ENCODE measurements around the gene SETD2.
"Not testable (repeated sequence)": the region's sequence is repeated elsewhere in the genome, so short reads cannot be mapped to it uniquely, and the experiment has no call there.

The SETD2 gene

DNA sequence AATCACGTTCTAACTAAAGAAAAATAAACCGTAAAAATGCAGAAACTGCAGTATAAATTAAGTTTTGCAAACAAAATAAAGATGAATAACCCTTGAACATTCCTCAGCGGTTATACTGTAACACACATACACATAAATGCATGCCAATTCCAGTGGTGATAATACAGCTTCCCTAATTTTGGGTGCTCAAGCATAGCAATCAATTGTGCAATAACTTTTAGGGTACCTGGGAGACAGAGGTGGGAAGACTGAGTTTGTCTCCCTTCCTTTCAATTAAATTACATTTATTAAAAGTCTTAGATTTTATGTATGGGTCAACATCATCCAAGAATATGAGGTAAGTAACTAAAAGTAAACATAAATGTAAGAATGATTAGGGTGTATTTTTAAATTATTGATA, 71.8 kb downstream of the SETD2 start:
- no peak for DNase-seq

DNA sequence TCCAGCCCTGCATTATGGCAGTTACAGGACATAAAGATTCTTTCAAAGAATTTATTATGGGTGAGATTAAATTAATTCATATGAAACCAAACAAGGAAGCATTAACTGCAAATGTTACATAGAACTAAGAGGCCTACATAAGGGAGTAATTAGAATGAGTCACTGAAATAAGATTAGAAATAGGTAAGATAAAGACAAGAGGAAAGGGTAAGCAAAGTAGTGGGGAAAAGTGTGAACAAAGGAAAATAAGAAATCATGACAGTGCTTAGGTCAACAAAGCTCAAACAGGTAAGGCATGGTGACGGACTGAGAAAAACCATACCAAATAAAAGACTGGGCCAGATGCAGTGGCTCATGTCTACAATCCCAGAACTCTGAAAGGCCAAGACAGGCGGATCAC, 74.3 kb downstream of the SETD2 start:
- DNase-seq = no peak

DNA sequence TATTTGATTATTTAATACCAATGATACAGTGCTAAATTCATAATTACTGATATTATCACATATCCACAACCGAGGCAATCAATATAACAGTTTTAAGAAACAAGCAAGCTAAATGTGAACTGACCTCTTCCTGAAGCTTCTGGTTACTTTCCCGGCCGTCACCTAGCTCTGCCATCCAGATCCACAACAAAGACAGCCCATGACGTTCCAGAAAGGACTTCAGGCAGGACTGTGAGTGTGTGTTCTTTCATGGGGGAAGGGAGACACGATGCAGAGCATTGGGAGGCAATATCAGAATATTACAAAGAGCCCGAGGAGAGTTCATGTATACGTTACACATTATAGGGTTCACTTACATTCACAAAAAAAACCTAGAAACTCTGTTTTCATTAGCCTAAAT, 77.8 kb downstream of the SETD2 start:
- DNase-seq = no peak

DNA sequence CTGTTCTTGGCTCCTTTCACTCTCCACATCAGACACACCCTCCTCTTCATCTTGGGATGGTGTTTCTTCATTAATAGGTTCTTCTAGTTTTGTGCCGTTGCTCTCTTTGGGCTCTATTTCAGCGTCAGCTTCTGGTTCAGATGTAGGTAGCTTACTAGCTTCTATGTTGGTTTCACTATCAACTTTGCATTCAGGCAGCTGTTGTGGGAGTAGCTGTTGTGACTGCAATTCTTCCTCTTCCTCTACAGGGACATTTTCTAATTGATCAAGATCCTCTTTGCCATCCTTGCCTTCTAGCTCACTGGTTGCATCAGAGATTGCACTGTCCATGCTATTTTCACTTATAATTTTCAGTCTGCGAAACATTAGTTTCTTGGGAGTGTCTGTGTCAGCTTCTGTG, 80.1 kb downstream of the SETD2 start:
- DNase-seq = no peak

DNA sequence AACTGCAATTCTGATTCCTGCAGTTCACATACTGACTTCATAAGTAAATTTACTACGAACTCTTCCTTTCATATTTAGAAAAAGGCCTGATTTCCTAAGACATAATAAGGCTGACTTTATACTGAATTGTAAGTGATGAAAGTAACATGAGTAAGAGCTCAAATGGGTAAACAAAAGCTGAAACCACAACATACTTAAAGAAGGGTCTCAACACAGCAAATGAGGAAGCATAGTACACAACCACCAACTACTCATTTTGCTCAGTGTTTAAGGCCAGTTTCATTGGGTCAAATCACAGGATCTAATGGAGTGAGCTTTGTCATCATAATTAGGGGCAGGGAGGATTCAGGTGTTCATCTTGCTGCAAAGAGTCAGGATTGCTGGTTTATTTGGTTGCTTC, 81.4 kb downstream of the SETD2 start:
- DNase-seq = no peak

DNA sequence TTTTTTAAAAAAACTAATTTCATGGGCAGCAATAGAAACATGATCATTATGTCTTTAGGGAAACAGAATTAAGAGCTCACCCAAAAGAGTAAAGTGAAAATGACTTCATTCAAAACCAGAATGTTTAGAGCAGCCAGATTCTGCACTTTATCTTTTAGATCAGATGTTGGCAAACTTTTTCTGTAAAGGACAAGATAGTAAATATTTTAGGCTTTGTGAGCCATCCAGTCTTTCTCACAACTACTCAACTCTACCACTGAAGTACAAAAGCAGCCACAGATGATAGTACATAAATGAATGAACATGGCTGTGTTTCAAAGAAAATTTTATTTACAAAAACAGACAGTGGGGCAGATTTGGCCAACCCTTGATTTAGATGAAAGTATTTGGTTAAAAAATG, 84.5 kb downstream of the SETD2 start:
- DNase-seq = no peak

DNA sequence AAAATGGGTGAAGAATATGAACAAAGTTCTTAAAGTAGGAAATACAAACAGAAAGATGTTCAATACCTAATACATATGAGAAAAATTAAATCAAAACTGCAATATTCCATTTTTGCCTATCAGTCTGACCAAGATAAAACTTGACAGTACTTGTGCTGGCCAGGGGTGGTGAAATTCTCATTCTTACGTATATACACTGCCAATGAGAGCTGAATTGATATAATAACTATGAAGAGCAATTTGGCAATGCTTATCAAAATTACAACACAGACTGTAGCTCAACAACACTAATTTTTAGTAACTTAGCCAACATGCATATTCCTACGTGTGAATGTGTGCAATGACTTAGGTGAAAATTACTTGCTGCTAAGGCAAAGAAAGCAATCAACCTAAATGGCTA, 90.2 kb downstream of the SETD2 start:
- DNase-seq = no peak

DNA sequence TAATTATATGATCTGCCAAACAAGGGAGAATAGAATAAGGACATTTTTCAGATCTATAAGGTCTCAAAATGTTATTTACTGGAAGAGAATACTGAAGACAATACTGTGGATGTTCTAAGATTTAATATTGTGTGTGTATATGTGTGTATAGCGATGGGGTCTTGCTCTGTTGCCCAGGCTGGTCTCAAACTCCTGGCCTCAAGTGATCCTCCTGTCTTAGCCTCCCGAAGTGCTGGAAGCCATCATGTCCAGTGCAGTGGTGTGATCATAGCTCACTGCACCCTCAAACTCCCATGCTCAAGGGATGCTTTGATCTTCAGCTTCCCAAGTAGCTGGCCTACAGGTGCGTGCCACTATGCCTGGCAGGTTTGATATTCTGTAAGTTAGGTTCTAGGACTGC, 93.1 kb downstream of the SETD2 start:
- DNase-seq = no peak

DNA sequence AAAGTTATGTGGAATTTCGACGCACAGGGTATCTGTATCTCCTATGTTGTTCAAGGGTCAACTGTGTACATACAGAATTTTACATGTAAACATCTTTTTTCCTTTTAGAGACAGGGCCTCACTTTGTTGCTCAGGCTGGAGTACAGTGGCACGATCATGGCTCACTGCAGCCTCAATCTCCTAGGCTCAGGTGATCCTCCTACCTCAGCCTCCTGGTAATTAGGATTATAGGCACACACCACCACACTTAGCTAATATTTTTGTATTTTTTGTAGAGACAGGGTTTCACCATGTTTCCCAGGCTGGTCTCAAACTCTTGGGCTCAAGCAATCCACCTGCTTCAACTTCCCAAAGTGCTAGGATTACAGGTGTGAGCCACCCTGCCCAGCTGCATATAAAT, 97.7 kb downstream of the SETD2 start:
- not testable (repeated sequence) for DNase-seq

DNA sequence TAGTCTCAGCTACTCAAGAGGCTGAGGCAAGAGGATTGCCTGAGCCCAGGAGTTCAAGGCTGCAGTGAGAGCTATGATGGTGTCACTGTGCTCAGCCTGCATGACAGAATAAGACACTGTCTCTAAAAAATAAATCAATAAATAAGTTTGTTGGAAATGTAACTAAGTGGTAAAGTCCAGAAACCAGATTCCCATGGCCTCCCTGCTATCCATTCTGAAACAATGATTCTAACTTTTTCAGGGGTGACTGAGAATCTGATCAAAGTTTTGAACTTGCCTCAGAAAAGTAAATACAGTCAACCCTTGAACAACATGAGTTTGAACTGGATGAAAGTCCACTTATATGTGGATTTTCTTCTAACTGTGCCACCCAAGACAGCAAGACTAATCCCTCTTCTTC, 98.2 kb downstream of the SETD2 start:
- no peak for DNase-seq

DNA sequence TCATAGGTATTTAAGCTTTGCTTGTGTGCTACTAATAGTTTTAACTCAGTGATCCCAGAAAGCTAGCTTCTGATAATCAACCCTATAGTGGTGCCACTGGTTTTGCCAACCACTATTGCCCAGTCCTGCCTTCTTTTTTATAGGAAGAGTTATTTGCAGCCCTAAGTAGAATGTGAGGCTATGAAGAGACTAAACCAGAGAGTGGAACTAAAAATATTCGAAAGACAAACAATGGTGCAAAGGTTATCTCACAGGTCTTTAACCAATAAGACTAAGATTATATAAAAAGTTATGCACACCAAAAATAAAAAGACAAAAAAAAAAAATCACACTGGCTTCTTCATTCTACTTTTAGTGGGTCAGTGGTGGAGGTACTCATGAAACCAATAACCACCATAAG, 98.9 kb downstream of the SETD2 start:
- DNase-seq = no peak

DNA sequence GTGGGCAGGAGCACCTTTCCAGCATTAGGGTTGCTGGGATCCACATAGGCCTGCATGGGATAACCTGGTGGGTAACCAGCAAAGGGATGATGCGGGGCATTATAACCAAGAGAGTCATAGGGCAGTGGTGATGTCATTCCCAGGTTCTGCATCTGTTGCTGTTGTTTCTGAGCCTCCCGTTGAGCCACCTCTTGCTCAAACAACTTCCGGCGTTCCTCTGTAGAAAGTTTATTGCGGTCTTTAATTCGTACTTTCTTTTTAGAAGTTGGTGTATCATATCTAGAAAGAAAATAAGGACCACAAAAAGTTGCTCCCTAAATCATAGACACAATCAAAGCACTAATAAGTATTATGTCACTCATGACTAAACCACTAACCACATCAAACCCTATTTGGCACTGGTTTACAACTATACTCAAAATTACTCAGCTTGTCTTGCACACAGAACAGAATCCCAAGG, 106.7 kb downstream of the SETD2 start:
- DNase-seq = no peak

DNA sequence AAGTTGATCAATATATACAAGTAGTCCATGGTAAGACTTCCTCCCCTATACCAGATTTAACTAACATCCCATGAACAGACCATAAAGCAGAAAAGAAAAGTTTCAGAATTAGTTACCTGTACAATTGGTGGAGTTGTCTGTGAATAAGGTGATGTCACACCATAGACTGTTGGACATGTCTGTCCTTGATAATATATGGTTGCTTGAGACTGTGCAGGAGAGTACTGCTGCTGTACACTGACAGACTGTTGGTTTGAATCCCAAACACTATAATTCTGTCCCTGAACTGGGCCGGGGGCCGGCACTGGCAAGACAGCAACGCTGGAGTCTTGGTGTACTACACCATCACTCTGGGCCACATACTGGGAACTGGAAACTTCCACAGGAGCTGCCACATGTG, 107.2 kb downstream of the SETD2 start:
- DNase-seq = no peak

DNA sequence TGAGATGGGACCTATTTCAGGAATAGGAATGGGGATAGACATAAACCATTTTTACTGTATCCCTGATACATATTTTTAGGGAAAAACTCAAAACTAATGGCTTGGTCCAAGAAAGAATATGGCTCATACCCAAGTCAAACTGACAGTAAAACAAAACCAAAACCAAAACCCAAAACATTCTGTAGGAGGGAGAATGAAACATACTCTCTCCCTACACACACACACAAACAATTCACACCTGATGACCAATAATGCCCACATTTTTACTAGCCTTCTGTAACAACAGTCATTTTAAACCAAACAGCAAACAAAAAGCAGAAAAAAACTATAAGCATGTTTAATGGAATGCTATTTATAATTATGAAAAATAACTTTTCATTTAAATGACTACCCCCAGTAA, 109.5 kb downstream of the SETD2 start:
- no peak for DNase-seq

DNA sequence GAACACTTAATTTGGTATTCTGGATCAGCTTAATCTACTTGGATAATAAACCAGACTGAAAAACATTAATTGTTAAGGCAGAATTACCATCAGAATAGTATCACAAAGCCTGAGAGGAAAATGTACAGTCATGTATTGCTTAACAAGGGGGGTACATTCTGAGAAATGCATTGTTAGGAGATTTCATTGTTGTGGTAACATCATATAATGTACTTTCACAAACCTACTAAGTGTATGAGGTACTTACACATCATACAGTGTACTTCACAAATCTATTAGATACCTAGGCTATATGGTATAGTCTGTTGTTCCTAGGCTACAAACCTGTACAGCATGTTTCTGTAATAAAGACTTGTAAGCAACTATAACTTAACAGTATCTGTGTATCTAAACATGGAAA, 116.2 kb downstream of the SETD2 start:
- no peak for DNase-seq

DNA sequence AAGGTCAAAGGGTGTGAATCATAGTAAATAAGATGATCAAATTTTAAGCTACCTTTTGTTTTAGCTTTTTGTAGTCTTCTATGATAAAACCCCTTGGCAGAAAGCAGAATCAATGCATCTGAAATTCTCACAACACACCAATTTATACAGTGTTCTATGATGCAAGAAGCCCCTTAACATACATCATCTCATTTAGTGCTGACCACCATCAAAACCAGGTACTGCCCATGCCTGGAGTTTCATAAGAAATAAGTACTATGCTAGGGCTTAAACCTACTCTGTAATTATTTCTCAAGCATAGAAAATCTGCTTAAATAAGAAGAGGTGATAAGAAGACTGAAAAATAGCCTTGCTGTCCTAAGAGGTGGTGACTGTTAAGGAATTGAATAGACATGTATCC, 116.8 kb downstream of the SETD2 start:
- DNase-seq = no peak

DNA sequence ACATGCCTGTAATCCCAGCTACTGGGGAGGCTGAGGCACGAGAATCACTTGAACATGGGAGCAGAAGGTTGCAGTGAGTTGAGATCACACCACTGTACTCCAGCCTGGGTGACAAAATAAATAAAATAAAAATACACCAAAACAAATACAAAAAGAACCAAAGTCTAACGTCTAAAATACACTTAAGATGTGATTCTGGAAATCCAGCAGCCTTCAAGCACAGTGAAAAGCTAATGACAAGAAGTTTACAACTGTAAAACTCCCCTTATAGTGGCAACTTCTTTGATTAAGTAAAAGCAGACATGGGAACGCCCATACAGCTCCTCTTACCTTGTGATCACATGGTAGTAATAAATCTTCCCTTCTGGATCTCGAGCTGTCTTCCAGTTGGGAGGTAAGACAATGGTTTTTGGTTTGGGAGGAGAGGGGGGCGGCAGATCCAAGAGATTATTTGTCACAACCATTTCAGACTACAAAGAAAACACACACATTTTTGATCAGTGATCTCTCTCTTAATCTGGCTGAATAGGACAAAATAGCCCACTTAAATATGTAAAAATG, 121.6 kb downstream of the SETD2 start:
- DNase-seq = no peak

DNA sequence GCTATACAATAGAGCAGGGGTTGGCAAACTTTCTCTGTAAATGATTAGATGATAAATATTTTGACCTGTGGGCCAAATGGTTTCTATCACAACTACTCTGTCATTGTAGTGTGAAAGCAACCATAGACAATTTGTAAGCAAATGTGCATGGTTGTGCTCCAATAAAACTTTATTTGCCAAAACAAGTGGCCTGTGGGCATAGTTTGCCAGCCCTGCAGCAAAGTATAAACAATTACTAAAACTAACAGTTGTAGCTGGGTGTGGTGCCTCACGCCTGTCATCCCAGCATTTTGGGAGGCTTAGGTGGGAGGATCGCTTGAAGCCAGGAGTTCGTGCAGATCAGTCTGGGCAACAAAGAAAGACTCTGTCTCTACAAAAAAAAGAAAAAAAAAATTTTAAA, 122.8 kb downstream of the SETD2 start:
- DNase-seq = no peak

DNA sequence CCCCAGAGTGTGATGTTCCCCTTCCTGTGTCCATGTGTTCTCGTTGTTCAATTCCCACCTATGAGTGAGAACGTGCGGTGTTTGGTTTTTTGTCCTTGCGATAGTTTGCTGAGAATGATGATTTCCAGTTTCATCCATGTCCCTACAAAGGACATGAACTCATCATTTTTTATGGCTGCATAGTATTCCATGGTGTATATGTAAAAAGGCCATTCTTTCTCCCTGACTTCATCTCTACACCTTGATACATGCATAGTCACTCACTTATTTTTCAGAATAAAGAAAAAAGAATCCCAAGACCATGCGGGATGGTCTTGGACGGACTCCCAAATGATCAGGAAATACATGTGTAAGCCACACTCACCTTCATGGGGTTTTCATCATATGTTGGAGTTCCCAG, 126.6 kb downstream of the SETD2 start:
- not testable (repeated sequence) for DNase-seq

DNA sequence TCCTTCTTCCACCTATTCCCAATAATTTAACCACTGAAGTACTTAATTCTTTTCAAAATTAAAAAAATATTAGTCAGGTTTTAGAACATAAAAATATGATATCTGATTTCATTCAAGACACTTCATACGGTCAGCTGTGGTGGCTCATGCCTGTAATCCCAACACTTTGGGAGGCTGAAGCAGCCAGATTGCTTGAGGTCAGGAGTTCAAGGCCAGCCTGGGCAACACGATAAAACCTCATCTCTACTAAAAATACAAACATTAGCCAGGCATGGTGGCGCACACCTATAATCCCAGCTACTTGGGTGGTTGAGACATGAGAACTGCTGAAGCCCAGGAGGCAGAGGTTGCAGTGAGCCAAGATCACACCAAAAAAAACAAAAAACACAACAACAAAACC, 127.8 kb downstream of the SETD2 start:
- no peak for DNase-seq

DNA sequence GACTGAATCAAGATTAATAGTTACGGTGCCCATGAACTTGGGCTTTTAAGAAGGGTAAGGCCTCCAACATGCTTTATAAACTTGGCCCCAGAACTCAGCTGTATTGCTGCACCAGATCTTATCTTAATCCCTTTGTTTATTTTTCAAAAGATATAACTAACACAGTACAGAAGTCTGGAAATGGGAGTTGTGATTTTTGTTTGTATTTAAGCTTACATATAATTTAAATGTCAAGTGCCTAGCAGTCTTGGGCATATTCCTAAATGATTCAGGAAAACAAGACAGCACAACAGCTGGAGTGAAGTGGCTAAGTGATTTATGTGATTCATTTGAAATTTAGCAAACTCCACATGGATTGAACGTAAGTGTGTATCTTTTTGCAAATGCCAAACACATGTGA, 128.3 kb downstream of the SETD2 start:
- DNase-seq = no peak

DNA sequence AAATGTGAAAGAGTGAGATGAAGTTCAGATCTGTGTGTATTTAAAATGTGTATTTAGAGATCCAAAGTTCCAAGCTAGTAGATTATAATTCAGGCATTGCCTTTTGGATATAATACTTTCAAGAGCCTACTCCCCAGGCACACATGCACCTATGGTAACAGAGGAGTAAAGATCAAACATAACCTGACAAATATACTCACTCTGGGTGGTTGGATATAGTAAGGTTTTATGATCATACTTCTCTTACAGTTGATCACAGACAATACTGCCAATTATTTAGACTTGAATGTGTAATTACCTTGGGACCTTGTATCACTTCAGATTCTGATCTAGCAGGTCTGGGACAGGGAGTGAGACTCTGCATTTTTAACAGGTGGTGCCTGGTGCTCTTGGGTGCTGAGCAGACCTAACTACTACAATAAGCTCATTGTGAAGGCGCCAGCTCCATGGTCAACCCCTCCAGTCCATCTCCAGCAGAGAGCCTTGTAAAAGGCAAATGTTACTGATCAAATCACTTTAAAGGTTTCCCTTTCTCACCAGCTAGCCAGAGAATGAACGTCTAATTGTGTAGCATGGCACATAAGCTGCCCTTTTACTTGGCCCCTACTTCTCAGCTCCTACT, 128.9 kb downstream of the SETD2 start:
- DNase-seq = no peak

DNA sequence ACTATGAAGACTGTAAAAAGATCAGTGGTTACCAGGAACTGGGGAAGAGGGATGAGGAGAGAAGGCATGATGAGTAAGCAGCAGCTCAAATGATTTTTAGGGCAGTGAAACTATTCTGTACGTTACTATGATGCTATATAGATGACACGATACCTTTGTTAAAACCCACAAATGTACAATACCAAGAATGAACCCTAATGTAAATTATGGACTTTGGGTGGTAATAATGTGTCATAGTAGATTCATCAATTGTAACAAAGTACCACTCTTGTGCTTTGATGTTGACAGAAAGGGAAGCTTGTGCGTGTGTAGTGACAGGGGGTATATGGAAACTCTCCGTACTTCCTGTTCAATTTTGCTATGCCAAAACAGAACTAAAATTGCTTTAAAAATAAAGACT, 132.9 kb downstream of the SETD2 start:
- not testable (repeated sequence) for DNase-seq

DNA sequence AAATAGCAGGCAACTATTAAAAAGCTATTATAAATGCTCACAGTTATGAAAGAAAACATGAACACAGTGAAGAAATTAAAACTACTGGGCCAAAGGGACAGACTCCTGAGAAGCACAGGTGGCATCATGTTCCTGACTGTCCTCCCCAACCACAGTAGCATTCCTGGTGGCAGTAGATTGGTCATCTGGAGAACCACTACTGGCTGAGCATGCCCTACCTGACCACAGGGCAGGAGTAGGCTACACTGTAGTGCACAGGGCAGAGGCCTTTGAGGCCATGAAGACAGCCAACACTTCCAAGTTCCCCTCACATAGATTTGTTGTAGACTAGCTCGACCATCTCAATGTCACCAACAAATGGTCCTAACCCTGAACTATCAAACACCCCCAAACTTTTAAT, 135.2 kb downstream of the SETD2 start:
- DNase-seq = no peak

DNA sequence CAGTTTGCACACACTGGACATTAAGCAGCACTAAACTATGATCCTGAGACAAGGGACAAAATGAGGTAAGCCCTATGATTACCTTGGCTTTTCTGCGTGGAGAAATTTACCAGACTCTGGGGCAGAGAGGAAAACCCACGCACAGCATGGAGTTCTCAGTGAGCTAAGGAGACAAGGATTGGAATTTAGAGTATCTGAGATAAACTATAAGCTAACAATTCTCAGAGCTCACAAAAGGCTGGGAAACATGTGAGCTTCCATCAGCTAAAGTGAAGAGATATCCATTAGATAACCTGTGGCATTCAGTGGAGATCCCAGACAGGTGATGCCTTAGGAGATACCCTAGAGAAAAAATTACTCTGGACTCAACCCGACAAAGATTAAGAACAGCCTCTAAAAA, 135.8 kb downstream of the SETD2 start:
- DNase-seq = no peak

All from NCI-H2029 (cell line).